ENCODE results near the gene FKBP11. TPM values are rescaled to one million over a fixed set of nuclear protein-coding genes. Genes with fewer than 3 reads are reported as not detected.

FKBP11 gene
- total RNA-seq, result 10 to 100 TPM; 46.9 TPM

GRCh38 chr12:48925304-48926011 is at the start of gene FKBP11:
TSS of gene FKBP11 (minus strand) at chr12:48925492. CDS start at chr12:48925428, 64 bp downstream.

GRCh38 chr12:48957141-48958048 is 32.1 kb upstream of the FKBP11 start, which contains the start of gene ARF3:
TSS of gene ARF3 (minus strand) at chr12:48957487. CDS start at chr12:48941095, 16,392 bp downstream.

Other genes with a start within 250 kb of the FKBP11 start
- gene KANSL2, start 243.3 kb downstream of the FKBP11 start, total RNA-seq, result 10 to 100 TPM; 39.6 to 43.9 TPM
- 10 to 100 TPM; 50.3 to 52.7 TPM for gene CCNT1, start 208.8 kb downstream of the FKBP11 start, total RNA-seq
- gene ADCY6, start 136.4 kb downstream of the FKBP11 start, total RNA-seq, result under 1 TPM in 1 of 2 experiments, not detected in 1; 0.03 TPM
- 10 to 100 TPM; 20.5 to 20.6 TPM for gene CACNB3, start 107.0 kb downstream of the FKBP11 start, total RNA-seq
- 100 to 1,000 TPM; 117 to 122 TPM for gene DDX23, start 73.3 kb downstream of the FKBP11 start, total RNA-seq
- gene RND1, start 59.6 kb downstream of the FKBP11 start, total RNA-seq, result 1 to 10 TPM; 1.2 to 1.8 TPM
- gene ARF3, start 32.0 kb upstream of the FKBP11 start, total RNA-seq, result 100 to 1,000 TPM; 100 to 101 TPM
- gene WNT10B, start 46.2 kb upstream of the FKBP11 start, total RNA-seq, result 1 to 10 TPM; 4.6 to 5.2 TPM
- under 1 TPM; 0.72 to 0.73 TPM for gene WNT1, start 52.8 kb upstream of the FKBP11 start, total RNA-seq
- gene DDN, start 73.9 kb upstream of the FKBP11 start, total RNA-seq, result under 1 TPM; 0.10 to 0.17 TPM
- 10 to 100 TPM; 60.9 to 61.5 TPM for gene PRKAG1, start 93.3 kb upstream of the FKBP11 start, total RNA-seq
- 10 to 100 TPM; 94.9 to 98.9 TPM for gene KMT2D, start 135.3 kb upstream of the FKBP11 start, total RNA-seq
- gene RHEBL1, start 144.5 kb upstream of the FKBP11 start, total RNA-seq, result 1 to 10 TPM; 6.6 to 8.4 TPM
- gene DHH, start 169.3 kb upstream of the FKBP11 start, total RNA-seq, result under 1 TPM; 0.10 to 0.24 TPM
- 10 to 100 TPM; 72.5 to 76.4 TPM for gene LMBR1L, start 185.4 kb upstream of the FKBP11 start, total RNA-seq
- gene TUBA1B, start 205.9 kb upstream of the FKBP11 start, total RNA-seq, result 1,000 to 10,000 TPM; 1,312 to 1,402 TPM

Measured in activated naive CD4-positive, alpha-beta T cell treated with anti-CD3 and anti-CD28 coated beads, Interleukin-2, amount 10 ng/mL, durations not matched to agents 5 hours and 36 hours (primary cell).